ENCODE results near the gene JAG2.

Gene JAG2

DNA sequence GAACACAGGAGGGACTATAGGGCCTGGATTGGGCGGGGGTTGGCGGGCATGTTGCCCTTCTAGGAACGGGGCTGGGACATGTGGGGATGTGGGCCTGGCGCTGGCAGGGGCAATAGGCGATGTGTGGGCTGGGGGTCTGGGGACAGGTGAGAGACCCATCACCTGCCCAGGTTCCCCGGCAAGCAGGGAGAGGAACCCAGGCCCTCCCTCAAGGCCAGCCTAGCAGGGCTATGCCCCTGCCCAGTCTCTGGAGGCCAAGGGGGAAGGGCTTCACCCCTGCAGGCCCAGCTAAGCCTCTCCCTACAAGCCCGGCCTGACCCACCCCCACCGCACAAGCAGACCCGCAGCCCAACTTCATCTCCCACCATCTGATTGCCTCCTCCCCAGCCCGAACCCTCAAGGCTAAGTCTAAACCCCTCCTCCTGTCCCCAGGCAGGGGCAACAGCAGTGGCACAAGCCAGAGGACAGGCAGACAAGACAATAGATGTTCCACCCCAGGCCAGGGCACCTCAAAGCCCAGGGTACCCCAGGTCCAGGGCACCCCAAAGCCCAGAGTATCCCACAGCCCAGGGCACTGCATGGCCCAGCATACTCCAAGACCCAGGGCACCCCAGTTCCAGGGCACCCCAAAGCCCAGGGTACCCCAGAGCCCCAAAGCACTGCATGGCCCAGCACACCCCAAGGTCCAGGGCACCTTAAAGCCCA is 6.5 kb downstream of the JAG2 start:
- H3K27me3 ChIP-seq (ENCODE audit: low read depth, low read length) = peaks cover 4% of the 10 kb centered on the region
- H3K4me3 ChIP-seq (ENCODE audit: low read depth in 1 of 2, low read length in 2 of 2) = no peak overlapping the region
- no peaks in the 10 kb centered on the region for H3K36me3 ChIP-seq (ENCODE audit: control insufficient read depth in 1 of 2, insufficient read depth in 2 of 2, low read length in 2 of 2)
- no peaks in the 10 kb centered on the region for H3K9me3 ChIP-seq (ENCODE audit: control insufficient read depth in 1 of 2, low read length in 2 of 2)
- H3K4me1 ChIP-seq (ENCODE audit: control insufficient read depth in 1 of 2, insufficient read depth in 2 of 2, low read length in 2 of 2) = peaks cover 0 to 4% of the 10 kb centered on the region in 2 donors
- no peak overlapping the region for H3K27ac ChIP-seq (ENCODE audit: low read length)

GRCh38 chr14:105161309-105161708 is 7.3 kb downstream of the JAG2 start:
- Histone ChIP-seq H3K27me3 (ENCODE audit: low read depth, low read length) (peaks cover under 1% of the 10 kb centered on the region), H3K9me3 (ENCODE audit: control insufficient read depth in 1 of 2, low read length in 2 of 2) (no peaks in the 10 kb centered on the region), H3K36me3 (ENCODE audit: control insufficient read depth in 1 of 2, insufficient read depth in 2 of 2, low read length in 2 of 2) (no peaks in the 10 kb centered on the region), H3K27ac (ENCODE audit: low read length) (no peak overlapping the region), H3K4me1 (ENCODE audit: control insufficient read depth in 1 of 2, insufficient read depth in 2 of 2, low read length in 2 of 2) (no peaks in the 10 kb centered on the region), H3K4me3 (ENCODE audit: low read depth in 1 of 2, low read length in 2 of 2) (no peak overlapping the region)

- H3K36me3 ChIP-seq (ENCODE audit: control insufficient read depth in 1 of 2, insufficient read depth in 2 of 2, low read length in 2 of 2) = no peaks in the 10 kb centered on the region
- no peaks in the 10 kb centered on the region for H3K9me3 ChIP-seq (ENCODE audit: control insufficient read depth in 1 of 2, low read length in 2 of 2)
- no peak overlapping the region for H3K4me3 ChIP-seq (ENCODE audit: low read depth in 1 of 2, low read length in 2 of 2)
- no peaks in the 10 kb centered on the region for H3K27me3 ChIP-seq (ENCODE audit: low read depth, low read length)
- no peaks in the 10 kb centered on the region for H3K4me1 ChIP-seq (ENCODE audit: control insufficient read depth in 1 of 2, insufficient read depth in 2 of 2, low read length in 2 of 2)
- H3K27ac ChIP-seq (ENCODE audit: low read length) = no peak overlapping the region
Observed at GRCh38 chr14:105160776-105161175, 7.8 kb downstream of the JAG2 start.

DNA sequence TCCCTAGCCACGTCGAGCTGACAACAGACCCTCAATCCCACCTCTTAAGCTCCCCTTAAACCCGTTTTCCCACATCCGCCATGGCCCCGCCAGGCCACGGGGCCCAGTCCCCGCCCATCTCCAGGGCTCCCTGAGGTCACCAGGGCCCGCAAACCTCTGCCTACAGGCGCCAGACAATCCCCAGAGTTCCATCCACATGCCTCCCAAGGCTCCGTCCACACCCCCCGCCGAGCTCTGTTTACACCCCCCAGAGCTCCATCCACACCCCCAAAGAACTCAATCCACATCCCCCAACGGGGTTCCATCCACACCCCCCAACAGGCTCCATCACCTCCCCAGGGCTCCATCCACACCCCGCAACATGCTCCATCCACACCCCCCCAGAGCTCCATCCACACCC is 9.2 kb downstream of the JAG2 start:
- no peaks in the 10 kb centered on the region for H3K27me3 ChIP-seq (ENCODE audit: low read depth, low read length)
- no peaks in the 10 kb centered on the region for H3K36me3 ChIP-seq (ENCODE audit: control insufficient read depth in 1 of 2, insufficient read depth in 2 of 2, low read length in 2 of 2)
- H3K4me3 ChIP-seq (ENCODE audit: low read depth in 1 of 2, low read length in 2 of 2) = no peak overlapping the region
- H3K27ac ChIP-seq (ENCODE audit: low read length) = no peak overlapping the region
- H3K4me1 ChIP-seq (ENCODE audit: control insufficient read depth in 1 of 2, insufficient read depth in 2 of 2, low read length in 2 of 2) = peaks cover 0 to under 1% of the 10 kb centered on the region in 2 donors
- H3K9me3 ChIP-seq (ENCODE audit: control insufficient read depth in 1 of 2, low read length in 2 of 2) = no peaks in the 10 kb centered on the region

- H3K27me3 ChIP-seq (ENCODE audit: low read depth, low read length) = no peaks in the 10 kb centered on the region
- no peaks in the 10 kb centered on the region for H3K9me3 ChIP-seq (ENCODE audit: control insufficient read depth in 1 of 2, low read length in 2 of 2)
- no peak overlapping the region for H3K4me3 ChIP-seq (ENCODE audit: low read depth in 1 of 2, low read length in 2 of 2)
- H3K4me1 ChIP-seq (ENCODE audit: control insufficient read depth in 1 of 2, insufficient read depth in 2 of 2, low read length in 2 of 2) = peaks cover 0 to 3% of the 10 kb centered on the region in 2 donors
- no peaks in the 10 kb centered on the region for H3K36me3 ChIP-seq (ENCODE audit: control insufficient read depth in 1 of 2, insufficient read depth in 2 of 2, low read length in 2 of 2)
- H3K27ac ChIP-seq (ENCODE audit: low read length) = no peak overlapping the region
Observed at GRCh38 chr14:105158794-105159193, 9.8 kb downstream of the JAG2 start.

DNA sequence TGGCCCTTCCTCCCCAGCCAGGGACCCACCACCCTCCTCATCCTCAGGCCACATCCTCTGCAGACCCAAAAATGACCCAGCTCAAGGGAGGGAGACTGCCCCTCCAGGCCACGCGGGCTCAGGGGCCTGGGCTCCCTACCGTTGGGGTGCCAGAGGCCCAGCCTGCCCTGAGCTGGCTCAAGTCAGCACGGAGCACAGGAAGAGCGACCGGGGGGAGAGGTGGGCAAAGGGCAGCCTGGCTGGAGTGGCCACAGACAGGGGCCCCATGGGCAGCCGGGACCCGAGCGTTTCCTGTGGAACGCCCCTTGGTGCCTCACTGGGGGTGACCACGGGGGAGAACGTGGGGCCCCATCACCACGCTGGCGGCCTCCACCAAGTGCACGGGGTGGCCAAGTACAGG is 10.7 kb downstream of the JAG2 start:
- Histone ChIP-seq H3K4me3 (ENCODE audit: low read depth in 1 of 2, low read length in 2 of 2) (no peak overlapping the region), H3K36me3 (ENCODE audit: control insufficient read depth in 1 of 2, insufficient read depth in 2 of 2, low read length in 2 of 2) (no peaks in the 10 kb centered on the region), H3K27me3 (ENCODE audit: low read depth, low read length) (no peaks in the 10 kb centered on the region), H3K9me3 (ENCODE audit: control insufficient read depth in 1 of 2, low read length in 2 of 2) (no peaks in the 10 kb centered on the region), H3K4me1 (ENCODE audit: control insufficient read depth in 1 of 2, insufficient read depth in 2 of 2, low read length in 2 of 2) (peaks cover 0 to 3% of the 10 kb centered on the region in 2 donors), H3K27ac (ENCODE audit: low read length) (no peak overlapping the region)

GRCh38 chr14:105156414-105157375 is 11.9 kb downstream of the JAG2 start:
- H3K36me3 ChIP-seq (ENCODE audit: control insufficient read depth in 1 of 2, insufficient read depth in 2 of 2, low read length in 2 of 2) = no peaks in the 10 kb centered on the region
- no peak overlapping the region for H3K27ac ChIP-seq (ENCODE audit: low read length)
- H3K9me3 ChIP-seq (ENCODE audit: control insufficient read depth in 1 of 2, low read length in 2 of 2) = no peaks in the 10 kb centered on the region
- H3K4me3 ChIP-seq (ENCODE audit: low read depth in 1 of 2, low read length in 2 of 2) = no peak overlapping the region
- H3K4me1 ChIP-seq (ENCODE audit: control insufficient read depth in 1 of 2, insufficient read depth in 2 of 2, low read length in 2 of 2) = peaks cover 0 to 3% of the 10 kb centered on the region in 2 donors
- H3K27me3 ChIP-seq (ENCODE audit: low read depth, low read length) = no peaks in the 10 kb centered on the region

- Histone ChIP-seq H3K4me3 (ENCODE audit: low read depth in 1 of 2, low read length in 2 of 2) (no peak overlapping the region), H3K4me1 (ENCODE audit: control insufficient read depth in 1 of 2, insufficient read depth in 2 of 2, low read length in 2 of 2) (peaks cover 0 to 3% of the 10 kb centered on the region in 2 donors), H3K27ac (ENCODE audit: low read length) (no peak overlapping the region), H3K9me3 (ENCODE audit: control insufficient read depth in 1 of 2, low read length in 2 of 2) (no peaks in the 10 kb centered on the region), H3K36me3 (ENCODE audit: control insufficient read depth in 1 of 2, insufficient read depth in 2 of 2, low read length in 2 of 2) (no peaks in the 10 kb centered on the region), H3K27me3 (ENCODE audit: low read depth, low read length) (no peaks in the 10 kb centered on the region)
Observed at GRCh38 chr14:105155681-105156413, 12.7 kb downstream of the JAG2 start.

DNA sequence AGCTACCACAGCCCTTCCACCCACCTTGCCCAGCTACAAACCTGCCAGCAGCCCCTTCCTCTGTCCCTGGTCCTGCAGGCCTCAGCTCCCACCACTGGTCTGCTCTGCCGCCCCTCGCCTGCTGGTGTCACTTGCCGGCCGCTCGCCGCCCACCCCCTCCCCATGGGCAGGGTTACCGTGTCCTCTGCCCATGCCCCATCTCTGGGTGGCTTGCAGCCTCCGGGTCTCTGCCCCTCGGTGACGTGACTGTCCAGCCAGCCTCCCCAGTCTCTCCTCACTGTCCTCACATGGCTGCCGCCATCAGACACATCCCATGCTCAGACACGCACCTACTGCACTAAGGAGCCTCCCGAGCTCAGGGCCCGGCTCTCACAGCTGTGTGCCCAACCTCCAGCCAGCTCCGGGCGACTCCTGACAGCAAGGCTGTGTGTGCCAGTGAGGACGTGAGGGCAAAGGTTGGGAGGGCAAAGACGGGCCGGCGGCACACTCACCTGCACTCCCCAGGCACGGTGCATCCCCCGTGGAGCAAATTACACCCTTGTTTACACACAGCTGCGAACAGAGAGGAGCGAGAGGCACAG is 13.4 kb downstream of the JAG2 start:
- H3K36me3 ChIP-seq (ENCODE audit: control insufficient read depth in 1 of 2, insufficient read depth in 2 of 2, low read length in 2 of 2) = no peaks in the 10 kb centered on the region
- no peak overlapping the region for H3K27ac ChIP-seq (ENCODE audit: low read length)
- H3K4me3 ChIP-seq (ENCODE audit: low read depth in 1 of 2, low read length in 2 of 2) = no peak overlapping the region
- H3K9me3 ChIP-seq (ENCODE audit: control insufficient read depth in 1 of 2, low read length in 2 of 2) = no peaks in the 10 kb centered on the region
- no peaks in the 10 kb centered on the region for H3K27me3 ChIP-seq (ENCODE audit: low read depth, low read length)
- H3K4me1 ChIP-seq (ENCODE audit: control insufficient read depth in 1 of 2, insufficient read depth in 2 of 2, low read length in 2 of 2) = peaks cover 0 to 3% of the 10 kb centered on the region in 2 donors

- Histone ChIP-seq H3K36me3 (ENCODE audit: control insufficient read depth in 1 of 2, insufficient read depth in 2 of 2, low read length in 2 of 2) (no peaks in the 10 kb centered on the region), H3K27me3 (ENCODE audit: low read depth, low read length) (no peaks in the 10 kb centered on the region), H3K9me3 (ENCODE audit: control insufficient read depth in 1 of 2, low read length in 2 of 2) (no peaks in the 10 kb centered on the region), H3K27ac (ENCODE audit: low read length) (no peak overlapping the region), H3K4me3 (ENCODE audit: low read depth in 1 of 2, low read length in 2 of 2) (no peak overlapping the region), H3K4me1 (ENCODE audit: control insufficient read depth in 1 of 2, insufficient read depth in 2 of 2, low read length in 2 of 2) (peaks cover 0 to 3% of the 10 kb centered on the region in 2 donors)
Observed at GRCh38 chr14:105154476-105154871, 14.1 kb downstream of the JAG2 start.

Measured in muscle layer of duodenum (tissue), 2 donors.